ENCODE data around the gene RAB38.

Gene RAB38

DNA sequence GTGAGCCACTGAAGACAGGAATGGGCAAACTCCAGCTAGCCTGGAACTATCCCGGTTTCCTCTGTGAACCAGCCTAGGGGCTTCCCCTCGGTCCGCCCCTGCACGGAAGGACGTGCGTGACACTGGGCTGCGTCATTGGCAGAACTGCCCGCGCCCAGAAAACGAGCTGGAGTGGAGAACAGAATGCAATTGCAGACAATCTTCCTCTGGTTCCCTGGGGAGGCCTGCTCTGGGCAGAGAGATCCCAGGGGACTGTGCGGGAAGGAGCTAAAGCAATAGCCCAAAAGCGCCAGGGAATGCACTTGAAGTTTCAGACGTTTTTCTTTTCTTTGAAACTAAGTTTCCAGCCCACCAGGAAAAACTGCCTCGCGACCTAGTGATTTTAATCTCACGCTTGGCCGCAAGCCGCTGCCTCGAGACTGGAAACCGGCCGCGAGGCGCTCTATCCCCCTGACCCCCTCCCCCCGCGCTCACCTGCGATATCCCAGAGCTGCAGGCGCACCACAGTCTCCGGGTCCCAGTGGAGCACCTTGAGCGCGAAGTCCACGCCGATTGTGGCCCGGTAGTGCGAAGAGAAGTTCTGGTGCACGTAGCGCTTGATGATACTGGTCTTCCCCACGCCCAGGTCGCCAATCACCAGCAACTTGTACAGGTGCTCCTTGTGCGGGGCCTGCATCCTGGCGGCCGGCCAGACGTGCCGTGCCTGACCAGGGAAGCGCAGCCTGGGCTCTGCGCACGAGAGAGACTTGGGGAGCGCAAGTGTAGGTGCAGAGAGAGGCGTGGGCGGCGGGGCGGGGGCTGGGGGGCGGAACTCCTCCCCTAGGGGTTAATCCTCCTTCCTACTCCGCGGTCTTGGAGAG lies at the start of gene RAB38:
RAB38 (minus strand) TSS at position 735 of the 860 bp plus-strand sequence; CDS start at position 676, 59 bp downstream.
- peak; percentile 56 for DNase-seq

GRCh38 chr11:88213406-88213805 lies 38.2 kb upstream of the RAB38 start:
- DNase-seq, result no peak

- no peak for DNase-seq
These were observed 37.1 kb upstream of the RAB38 start for GRCh38 chr11:88212300-88212699.

GRCh38 chr11:88208745-88209144 lies 33.5 kb upstream of the RAB38 start:
- DNase-seq, result no peak

DNA sequence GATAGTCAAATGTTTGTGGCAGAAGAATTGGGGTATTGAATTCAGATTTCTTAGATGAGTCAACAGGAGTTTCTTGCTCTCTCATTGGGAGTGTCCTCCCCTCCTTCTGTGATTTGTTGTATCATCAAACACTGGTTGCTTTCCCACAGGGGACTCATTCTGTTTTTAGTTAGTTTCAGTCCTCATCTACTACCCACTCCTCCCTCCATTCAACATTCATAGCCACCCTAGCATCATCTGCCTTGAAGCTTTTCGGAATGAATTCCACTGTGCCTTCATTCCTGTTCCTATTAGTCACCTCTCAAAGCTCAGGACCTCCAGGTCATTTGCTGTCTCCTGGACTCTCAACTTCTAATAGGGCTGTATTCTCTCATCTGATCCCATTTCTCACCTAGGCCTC lies 31.5 kb upstream of the RAB38 start:
- DNase-seq, result no peak

- DNase-seq, result no peak
These were observed 29.1 kb upstream of the RAB38 start for GRCh38 chr11:88204353-88204752.

GRCh38 chr11:88203604-88204003 lies 28.4 kb upstream of the RAB38 start:
- DNase-seq, result no peak

- DNase-seq, result no peak
These were observed 27.3 kb upstream of the RAB38 start for GRCh38 chr11:88202498-88202897.

DNA sequence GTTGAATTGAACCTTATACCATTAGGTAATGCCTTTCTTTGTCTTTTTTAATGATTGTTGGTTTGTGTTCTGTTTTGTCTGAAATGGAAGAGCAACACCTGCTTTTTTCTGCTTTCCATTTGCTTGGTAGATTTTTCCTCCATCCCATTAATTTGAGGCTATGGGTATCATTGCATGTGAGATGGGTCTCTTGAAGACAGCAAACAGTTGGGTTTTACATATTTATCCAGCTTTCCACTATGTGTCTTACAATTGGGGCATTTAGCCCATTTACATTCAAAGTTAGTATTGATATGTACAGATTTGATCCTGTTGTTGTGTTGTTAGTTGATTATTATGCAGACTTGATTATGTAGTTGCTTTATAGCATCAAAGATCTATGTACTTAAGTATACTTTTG lies 21.1 kb upstream of the RAB38 start:
- DNase-seq, result no peak

GRCh38 chr11:88195908-88196307 lies 20.7 kb upstream of the RAB38 start:
- DNase-seq, result no peak

DNA sequence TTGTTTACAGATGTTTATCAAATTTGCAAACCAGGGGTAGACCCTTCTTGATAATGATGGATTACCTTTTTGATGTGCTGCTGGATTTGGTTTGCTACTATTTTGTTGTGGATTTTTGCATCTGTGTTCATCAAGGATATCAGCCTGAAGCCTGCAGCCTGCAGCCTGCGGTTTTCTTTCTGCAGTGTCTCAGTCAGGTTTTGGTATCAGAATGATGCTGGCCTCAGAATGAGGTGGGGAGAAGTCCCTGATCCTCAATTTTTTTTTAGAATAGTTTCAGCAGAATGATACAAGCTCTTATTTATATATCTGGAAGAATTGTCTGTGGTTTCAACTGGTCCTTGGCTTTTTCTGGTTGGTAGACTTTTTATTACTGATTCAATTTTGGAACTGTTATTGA lies 19.7 kb upstream of the RAB38 start:
- DNase-seq, result no peak

- DNase-seq, result no peak
These were observed 18.0 kb upstream of the RAB38 start for GRCh38 chr11:88193278-88193677.

DNA sequence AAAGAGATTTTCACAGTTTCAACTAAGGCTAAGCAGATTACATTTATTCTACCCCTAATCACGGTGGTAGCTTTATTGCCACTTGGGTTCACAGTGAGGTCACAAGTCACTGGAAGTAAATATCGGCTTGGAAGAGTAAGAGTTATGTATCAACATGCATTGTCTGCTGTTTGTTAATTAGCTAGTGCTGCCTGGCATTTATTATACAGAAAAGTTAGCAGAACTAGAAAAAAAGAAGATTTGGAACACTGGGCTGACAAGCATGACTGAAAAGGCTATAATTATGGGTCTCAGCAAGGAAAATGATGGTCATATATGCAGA lies 13.7 kb upstream of the RAB38 start:
- DNase-seq, result peak; percentile 34

- DNase-seq, result peak; percentile 34
These were observed 13.1 kb upstream of the RAB38 start for GRCh38 chr11:88188251-88188931.

- no peak for DNase-seq
These were observed 8.0 kb upstream of the RAB38 start for GRCh38 chr11:88183233-88183632.

GRCh38 chr11:88181776-88182175 lies 6.5 kb upstream of the RAB38 start:
- DNase-seq, result no peak

GRCh38 chr11:88179971-88180629 lies 4.9 kb upstream of the RAB38 start:
- no peak for DNase-seq

GRCh38 chr11:88179141-88179540 lies 3.9 kb upstream of the RAB38 start:
- DNase-seq, result no peak

DNA sequence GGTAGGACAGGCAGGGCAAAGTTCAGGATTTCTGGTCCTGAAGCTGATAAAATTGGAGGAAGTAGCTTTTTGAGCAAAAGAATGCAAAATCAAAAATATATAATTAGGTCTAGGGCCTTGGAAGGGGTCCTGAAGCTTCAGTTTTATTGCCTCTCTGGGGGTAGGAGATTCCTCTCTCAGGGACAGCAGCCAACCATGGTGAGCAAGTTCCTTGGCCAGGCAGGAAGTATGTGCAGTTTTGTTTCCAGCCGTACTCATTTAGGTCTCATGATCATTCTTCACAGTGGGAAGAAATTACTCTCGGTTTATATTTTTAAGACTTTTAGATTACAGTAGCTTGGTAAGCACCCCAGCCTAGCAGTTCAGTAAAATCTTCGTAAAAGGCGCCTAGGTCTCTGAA lies 2.9 kb upstream of the RAB38 start:
- no peak for DNase-seq

- DNase-seq, result peak; percentile 0
These were observed 379 bp upstream of the RAB38 start for GRCh38 chr11:88175569-88176075.

DNA sequence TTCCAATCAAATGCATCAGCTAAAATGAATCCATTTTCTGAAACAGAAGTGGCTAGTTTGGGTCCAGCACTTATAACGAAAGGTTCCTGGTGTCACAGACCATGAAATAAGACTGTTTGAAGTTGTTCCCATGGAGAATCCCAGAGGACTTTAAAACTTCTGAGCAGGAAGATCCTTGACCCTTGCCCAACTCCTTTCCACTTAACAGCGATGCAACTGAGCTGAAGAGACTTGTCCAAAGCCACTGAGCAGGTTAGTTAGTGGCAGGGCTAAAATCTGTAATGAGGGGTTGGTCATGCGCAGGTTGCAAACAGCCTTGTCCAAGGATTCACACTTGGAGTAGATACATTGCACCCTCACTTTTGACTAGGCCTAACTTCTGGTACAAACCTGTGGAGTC lies 1.3 kb downstream of the RAB38 start:
- DNase-seq, result no peak

GRCh38 chr11:88171982-88172381 lies 3.3 kb downstream of the RAB38 start:
- DNase-seq, result no peak

DNA sequence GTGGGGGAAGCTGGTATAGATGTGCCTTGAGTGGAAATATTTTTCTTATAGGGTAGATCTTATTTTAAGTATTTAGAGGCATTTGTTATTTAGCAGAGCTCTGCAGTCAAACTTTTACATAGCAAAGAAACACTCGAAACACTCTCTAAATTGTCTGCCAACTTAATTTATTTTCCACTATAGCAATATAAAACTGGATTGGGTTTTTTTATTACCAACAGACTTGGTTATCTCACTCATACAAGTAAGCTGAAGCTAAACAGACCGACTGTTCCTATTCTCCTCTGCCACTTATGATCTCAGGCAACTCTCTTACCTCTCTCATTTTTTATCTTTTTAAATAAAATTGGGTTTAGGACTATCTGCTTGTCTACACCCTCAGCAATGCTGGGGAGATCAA lies 4.6 kb downstream of the RAB38 start:
- no peak for DNase-seq

DNA sequence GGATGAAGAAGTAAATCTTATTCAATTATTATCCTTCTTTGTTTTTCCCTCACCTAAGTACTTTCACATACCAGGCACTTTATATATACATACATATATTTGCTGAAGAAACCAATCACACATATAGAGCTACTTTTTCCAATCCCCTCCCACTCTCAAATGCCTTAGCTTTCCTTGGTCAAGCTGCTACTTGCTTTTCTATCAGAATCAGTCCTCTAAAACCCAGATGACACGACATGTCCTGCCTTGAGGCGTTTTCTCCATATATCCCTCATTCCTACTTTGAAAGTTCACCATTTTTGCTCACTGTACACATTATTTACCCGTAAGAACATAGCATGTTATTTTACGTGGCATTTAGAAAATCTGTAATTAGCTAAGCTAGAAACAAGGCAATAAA lies 5.4 kb downstream of the RAB38 start:
- DNase-seq, result no peak
